NCI-H187 (cell line): ENCODE measurements around the gene PLSCR1.

ENCODE experiments used
- DNase-seq, 2 experiments: peaks; one replicate each; lab custom pipeline; 2025; lab: John Stamatoyannopoulos, UW

PLSCR1 gene

DNA sequence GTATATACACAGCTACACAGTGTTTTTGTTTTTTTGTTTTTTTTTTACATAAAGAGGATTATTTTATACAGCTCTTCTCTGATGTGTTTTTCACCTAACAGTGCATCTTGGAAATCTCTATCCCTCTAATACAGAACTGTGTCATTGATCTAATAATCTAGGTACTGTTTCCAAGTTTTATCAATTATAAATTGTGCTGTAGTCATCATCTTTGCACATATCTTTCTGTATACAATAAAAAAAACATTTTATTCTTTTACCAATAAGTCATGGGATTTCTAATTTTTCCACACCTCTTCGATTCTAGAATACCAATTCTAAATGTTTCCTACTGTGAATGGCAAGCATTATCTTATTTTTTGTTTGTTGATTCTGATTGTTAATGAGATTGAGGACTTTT, 73.4 kb downstream of the PLSCR1 start:
- DNase-seq, result no peak

GRCh38 chr3:146470425-146470990, 73.9 kb downstream of the PLSCR1 start:
- DNase-seq, result no peak

DNA sequence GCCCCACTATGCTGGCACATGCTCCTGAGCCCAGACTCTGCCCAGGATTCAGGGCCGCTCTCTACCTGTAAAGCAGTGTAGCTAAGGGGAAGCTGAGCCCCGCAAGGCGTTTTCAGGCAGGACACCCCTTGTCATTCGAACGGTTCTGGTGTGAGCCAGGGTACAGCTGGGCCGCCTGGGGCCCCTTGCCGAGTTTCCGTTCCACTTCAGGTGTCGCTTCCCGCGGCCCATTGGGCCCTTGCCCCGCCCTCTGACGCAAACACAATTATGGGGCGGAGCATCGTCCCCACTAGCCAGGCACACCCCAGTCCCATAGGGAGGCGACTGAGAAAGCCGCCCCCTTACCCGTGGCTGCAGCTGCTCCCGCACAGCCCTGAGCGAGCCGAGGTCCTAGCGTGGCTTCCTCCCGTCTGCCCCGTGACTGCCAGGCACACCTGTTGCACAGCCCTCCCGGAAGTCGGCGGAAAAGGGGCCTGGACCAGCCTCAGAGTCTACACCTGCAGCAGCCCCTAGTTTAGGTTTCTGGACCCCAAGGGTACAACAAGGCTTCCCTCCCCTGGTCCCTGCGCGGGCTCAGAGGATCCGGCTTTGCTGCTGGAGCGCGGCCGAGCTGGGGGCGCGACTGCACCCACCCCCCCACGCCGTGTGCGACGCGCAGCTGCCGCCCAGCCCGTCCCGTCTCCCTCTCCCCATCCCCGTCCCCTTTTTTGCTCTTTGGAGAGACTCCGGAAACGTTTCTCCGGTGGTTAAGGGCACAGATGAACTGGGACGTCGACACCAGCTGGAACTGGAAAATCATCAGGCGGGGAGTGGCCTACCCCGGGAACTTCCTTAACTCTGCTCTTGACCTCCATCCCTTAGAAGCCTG, 75.0 kb downstream of the PLSCR1 start, which contains the start of gene PLSCR2:
TSS of gene PLSCR2 (minus strand) at position 412 of the 868 bp plus-strand sequence. CDS start 9,657 bp downstream, outside the sequence.
- peak in 1 of 2 experiments; percentile 3 for DNase-seq

DNA sequence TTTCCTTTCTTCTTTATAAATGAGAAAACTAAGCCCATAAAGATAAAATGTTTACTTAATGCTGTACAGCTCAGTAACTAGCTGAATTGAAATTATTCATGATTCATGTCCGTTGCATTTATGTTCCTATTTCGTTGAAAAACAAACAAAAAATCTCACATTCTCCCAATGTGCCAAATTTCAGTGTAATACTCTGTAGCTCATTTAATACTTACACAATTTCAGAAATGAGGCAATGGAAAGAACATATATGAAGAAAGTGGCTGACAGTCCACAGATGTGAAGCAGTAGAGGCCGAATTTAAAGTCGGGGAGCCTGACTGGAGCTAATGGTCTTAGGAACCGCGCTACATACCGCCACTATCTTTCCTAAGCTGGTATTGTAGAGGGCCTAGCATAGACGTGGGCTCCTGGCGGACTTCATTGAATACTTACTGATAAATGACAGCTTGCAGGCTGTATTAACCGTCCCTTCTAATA, 75.7 kb downstream of the PLSCR1 start:
- DNase-seq, result no peak

DNA sequence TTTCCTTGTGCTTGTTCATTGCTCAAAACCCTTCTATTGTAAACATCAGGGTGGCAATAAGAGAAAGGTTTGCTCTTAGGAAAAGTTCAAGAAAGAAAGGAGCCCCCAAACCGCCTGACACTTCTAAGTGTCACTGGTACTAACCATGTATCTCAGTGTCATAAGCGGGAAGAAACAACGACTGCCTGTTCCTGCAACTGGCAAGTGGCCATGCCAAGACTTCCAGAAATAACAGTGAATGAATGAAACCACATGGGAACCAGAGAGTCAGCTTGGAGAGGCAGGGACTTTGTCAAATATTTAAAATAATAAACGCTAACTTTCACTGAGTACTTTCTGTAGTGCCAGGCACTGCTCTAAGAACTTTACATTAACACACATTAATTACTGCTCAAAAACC, 76.2 kb downstream of the PLSCR1 start:
- no peak for DNase-seq

GRCh38 chr3:146466604-146467003, 77.8 kb downstream of the PLSCR1 start:
- no peak for DNase-seq

- no peak for DNase-seq
Measured at GRCh38 chr3:146465693-146466465, 78.5 kb downstream of the PLSCR1 start.
